Natural killer cell (primary cell): Measurements from ENCODE around the gene VMAC. TPM values are rescaled to one million over a fixed set of nuclear protein-coding genes. Genes with fewer than 3 reads are reported as not detected.

Experiments
- ATAC-seq, 3 donors: fragments of 150-1000 bp in 2 of 3; fragments of 200-7000 bp in 1 of 3; cut with Tn5 transposase; 1 replicate in 1 of 3; 2 replicates in 2 of 3; pipeline ENCODE4 v1.10.0; 2021; ENCODE audit warnings: mild to moderate bottlenecking in 2 of 3, moderate library complexity in 2 of 3
- DNase-seq, 2 donors: peaks; one replicate each; pipeline versions ENCODE4 v3.0.0 to v3.0.0-alpha.2; 2013 to 2021; ENCODE audit warnings: mixed read lengths in 1 of 2
- H3K27ac ChIP-seq: one replicate; pipeline ENCODE4 v1.5.1; 2013; ENCODE audit warnings: mild to moderate bottlenecking, low read length
- H3K27me3 ChIP-seq: one replicate; pipeline ENCODE4 v1.6.1; 2013; ENCODE audit warnings: low read length; ENCODE audit not compliant: control insufficient read depth, insufficient read depth
- H3K36me3 ChIP-seq: one replicate; pipeline ENCODE4 v1.6.1; 2013; ENCODE audit warnings: low read length; ENCODE audit not compliant: control insufficient read depth, insufficient read depth
- H3K4me1 ChIP-seq: one replicate; pipeline ENCODE4 v1.6.1; 2013; ENCODE audit warnings: low read length; ENCODE audit not compliant: control insufficient read depth, insufficient read depth
- H3K4me3 ChIP-seq: one replicate; pipeline ENCODE4 v1.5.1; 2013; ENCODE audit warnings: low read length
- H3K9me3 ChIP-seq: one replicate; pipeline ENCODE4 v1.6.1; 2013; ENCODE audit warnings: low read length; ENCODE audit not compliant: control insufficient read depth, insufficient read depth
- H3K27ac Mint-ChIP-seq, 2 donors: one replicate each; pipeline ENCODE4 v1.8.0; 2022; ENCODE audit warnings: mild to moderate bottlenecking in 2 of 2, mixed read lengths in 2 of 2, moderate library complexity in 1 of 2
- H3K27me3 Mint-ChIP-seq, 2 donors: one replicate each; pipeline ENCODE4 v1.8.0; 2022; ENCODE audit warnings: low read depth in 2 of 2, mixed read lengths in 2 of 2
- H3K36me3 Mint-ChIP-seq: one replicate; pipeline ENCODE4 v1.8.0; 2022; ENCODE audit warnings: mixed read lengths
- H3K4me1 Mint-ChIP-seq, 2 donors: one replicate each; pipeline ENCODE4 v1.8.0; 2022; ENCODE audit warnings: mixed read lengths in 2 of 2
- H3K4me3 Mint-ChIP-seq: one replicate; pipeline ENCODE4 v1.8.0; 2022; ENCODE audit warnings: mild to moderate bottlenecking, moderate library complexity, mixed read lengths
- H3K9me3 Mint-ChIP-seq, 2 donors: one replicate each; pipeline ENCODE4 v1.8.0; 2022; ENCODE audit warnings: mixed read lengths in 2 of 2
- WGBS: methylation state at CpG from one replicate; pipeline ENCODE4 v1.1.7; 2013; ENCODE audit warnings: missing lambda C conversion rate; ENCODE audit not compliant: insufficient coverage; 5-methylcytosine and 5-hydroxymethylcytosine counted together
- intact Hi-C: fragments of 100-400 bp; cut with micrococcal nuclease; formaldehyde crosslinking; loops from one replicate; pipeline ENCODE4 v1.14.2; 2022
- total RNA-seq, 4 donors: library from RNA; stranded (reverse); fragments of 120-200 nt in 1 of 4; gene quantifications; one replicate each; pipeline versions ENCODE4 v1.2.3 to v1.2.4, GENCODE V29; 2013 to 2022
- TF ChIP-seq, protein P1 (sequence below): fragments of 200-600 bp; IDR thresholded peaks from one replicate; pipeline ENCODE4 v1.8.0; 2022; ENCODE audit warnings: antibody characterized with exemption

The VMAC gene
- total RNA-seq, 3 donors from 2014 or later (not counting 1 experiment from before 2014, with no cell fraction given) = 21.1 to 26.3 (median 24.2) TPM

DNA sequence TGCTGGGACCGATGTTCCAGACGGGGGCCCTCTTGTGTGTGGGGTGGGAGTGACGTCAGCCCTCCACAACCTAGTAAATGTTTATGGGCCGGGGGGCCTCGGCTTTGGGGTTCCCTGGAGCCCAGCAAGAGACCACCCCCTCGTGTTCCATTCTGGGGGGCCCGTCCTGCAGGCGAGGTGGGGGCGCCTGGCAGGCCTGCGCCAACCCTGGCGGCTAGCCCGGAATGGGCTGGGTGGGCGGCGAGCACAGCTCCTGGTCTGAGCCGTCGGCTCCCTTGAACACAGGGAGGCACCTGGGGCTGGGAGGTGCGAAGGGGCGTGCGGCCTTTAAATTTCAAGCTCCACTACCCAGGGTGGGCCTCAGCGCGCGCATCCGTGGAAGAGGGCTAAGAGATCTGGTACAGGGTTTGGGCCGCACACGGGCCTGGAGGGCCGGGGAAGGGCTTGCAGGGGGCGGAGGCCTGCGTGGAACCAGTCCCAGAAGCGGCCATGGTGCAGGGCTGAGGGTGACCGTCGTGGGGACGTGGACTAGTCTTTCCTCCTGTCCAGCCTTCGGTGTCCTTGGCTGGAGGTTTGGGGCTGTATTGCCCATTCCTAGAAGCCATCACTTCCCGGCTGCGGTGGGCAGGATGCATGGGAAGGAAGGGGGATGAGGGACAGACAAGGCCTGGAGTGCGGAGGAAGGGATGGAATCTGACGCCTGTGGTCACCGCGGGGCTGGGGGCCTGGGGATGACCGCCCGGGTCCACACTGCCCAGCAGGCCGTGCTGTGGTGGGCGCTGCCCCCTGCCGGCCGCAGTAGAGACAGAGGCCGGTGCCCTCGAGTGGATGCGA is 12.5 kb upstream of the VMAC start:
- Mint-ChIP-seq H3K27me3 (peaks cover 0 to 3% of the 10 kb centered on the region in 2 donors), H3K4me1 (peaks cover 0 to 7% of the 10 kb centered on the region in 2 donors), H3K4me3 (no peak overlapping the region), H3K9me3 (no peaks in the 10 kb centered on the region), H3K27ac (peak overlapping the region in 1 of 2 donors; percentile 58), H3K36me3 (no peaks in the 10 kb centered on the region)
- ATAC-seq = peak; percentile 23 to 76 (median 67)
- no peaks in the 10 kb centered on the region for H3K27me3 ChIP-seq
- peaks cover 24% of the 10 kb centered on the region for H3K36me3 ChIP-seq
- WGBS = 18% methylated on average over 47 of the region's 48 CpGs
- DNase-seq = peak in 1 of 2 donors; percentile 39
- H3K9me3 ChIP-seq = no peaks in the 10 kb centered on the region
- no peak overlapping the region for H3K27ac ChIP-seq
- H3K4me3 ChIP-seq = no peak overlapping the region
- H3K4me1 ChIP-seq = no peaks in the 10 kb centered on the region
- TF ChIP-seq, protein P1, sequence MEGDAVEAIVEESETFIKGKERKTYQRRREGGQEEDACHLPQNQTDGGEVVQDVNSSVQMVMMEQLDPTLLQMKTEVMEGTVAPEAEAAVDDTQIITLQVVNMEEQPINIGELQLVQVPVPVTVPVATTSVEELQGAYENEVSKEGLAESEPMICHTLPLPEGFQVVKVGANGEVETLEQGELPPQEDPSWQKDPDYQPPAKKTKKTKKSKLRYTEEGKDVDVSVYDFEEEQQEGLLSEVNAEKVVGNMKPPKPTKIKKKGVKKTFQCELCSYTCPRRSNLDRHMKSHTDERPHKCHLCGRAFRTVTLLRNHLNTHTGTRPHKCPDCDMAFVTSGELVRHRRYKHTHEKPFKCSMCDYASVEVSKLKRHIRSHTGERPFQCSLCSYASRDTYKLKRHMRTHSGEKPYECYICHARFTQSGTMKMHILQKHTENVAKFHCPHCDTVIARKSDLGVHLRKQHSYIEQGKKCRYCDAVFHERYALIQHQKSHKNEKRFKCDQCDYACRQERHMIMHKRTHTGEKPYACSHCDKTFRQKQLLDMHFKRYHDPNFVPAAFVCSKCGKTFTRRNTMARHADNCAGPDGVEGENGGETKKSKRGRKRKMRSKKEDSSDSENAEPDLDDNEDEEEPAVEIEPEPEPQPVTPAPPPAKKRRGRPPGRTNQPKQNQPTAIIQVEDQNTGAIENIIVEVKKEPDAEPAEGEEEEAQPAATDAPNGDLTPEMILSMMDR = peak; percentile 52
- intact Hi-C loops = loop anchor here (2.0 kb wide), 1 partner anchor 87 kb away; the partner anchor contains the start of gene NRTN

DNA sequence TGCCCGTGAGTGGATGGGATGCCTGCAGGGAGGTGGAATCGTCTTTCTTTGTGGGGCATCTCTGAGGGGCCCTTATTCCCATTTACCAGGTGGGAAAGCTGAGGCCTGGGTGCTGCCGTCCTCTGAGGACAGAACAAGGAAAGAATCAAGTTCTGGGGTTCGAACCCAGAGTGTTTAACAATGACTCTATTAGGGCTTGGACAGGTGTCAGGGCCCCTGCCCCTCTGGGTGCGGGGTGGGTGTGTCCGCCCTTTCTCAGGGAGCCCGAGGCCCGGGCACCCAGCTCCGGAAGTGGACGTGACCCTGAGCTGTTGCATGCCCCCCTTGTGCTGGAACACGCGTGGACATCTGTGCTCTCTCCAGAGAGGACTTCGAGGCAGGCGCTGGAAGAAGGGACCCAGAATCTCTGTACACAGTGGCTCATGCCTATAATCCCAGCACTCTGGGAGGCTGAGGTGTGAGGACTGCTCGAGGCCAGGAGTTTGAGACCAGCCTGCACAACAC is 11.8 kb upstream of the VMAC start:
- Mint-ChIP-seq H3K27me3 (peaks cover 0 to 3% of the 10 kb centered on the region in 2 donors), H3K9me3 (no peaks in the 10 kb centered on the region), H3K4me3 (no peak overlapping the region), H3K36me3 (no peaks in the 10 kb centered on the region), H3K4me1 (peaks cover 0 to 7% of the 10 kb centered on the region in 2 donors), H3K27ac (no peak overlapping the region)
- 75% methylated on average over 15 of the region's 15 CpGs for WGBS
- Histone ChIP-seq H3K4me3 (no peak overlapping the region), H3K4me1 (no peaks in the 10 kb centered on the region), H3K27me3 (no peaks in the 10 kb centered on the region), H3K27ac (no peak overlapping the region), H3K9me3 (no peaks in the 10 kb centered on the region), H3K36me3 (peaks cover 24% of the 10 kb centered on the region)
- TF ChIP-seq, protein P1 = peak; percentile 14
- ATAC-seq (no peak), DNase-seq (peak in 1 of 2 donors; percentile 4)
- intact Hi-C loops = loop anchor here (2.0 kb wide), 1 partner anchor 88 kb away; the partner anchor contains the start of gene NRTN

DNA sequence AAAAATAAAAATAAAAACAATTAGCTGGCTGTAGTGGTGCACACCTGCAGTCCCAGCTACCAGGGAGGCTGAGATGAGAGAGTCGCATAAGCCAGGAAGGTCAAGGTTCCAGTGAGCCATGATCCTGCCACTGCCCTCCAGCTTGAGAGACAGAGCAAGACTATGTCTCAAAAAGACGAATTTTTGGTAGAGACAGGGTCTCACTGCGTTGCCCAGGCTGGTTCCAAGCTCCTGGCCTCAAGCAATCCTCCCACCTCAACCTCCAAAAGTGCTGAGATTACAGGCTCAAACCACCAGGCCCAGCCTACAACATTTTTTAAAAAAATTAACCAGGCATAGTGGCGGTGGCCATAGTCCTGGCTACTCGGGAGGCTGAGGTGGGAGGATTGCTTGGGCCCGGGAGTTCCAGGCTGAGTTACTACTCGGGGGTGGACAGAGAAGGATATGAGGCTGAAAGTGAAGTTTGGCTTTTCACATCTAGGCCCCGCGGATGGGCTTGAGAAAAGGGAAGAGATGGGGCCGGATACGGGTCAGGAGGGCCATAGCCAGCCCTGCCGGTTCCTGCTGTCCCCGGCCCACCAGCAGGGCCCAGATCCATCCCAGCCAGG is 11.3 kb upstream of the VMAC start:
- ATAC-seq = no peak
- Mint-ChIP-seq H3K9me3 (no peaks in the 10 kb centered on the region), H3K27me3 (peaks cover 0 to 3% of the 10 kb centered on the region in 2 donors), H3K4me3 (no peak overlapping the region), H3K27ac (no peak overlapping the region), H3K36me3 (no peaks in the 10 kb centered on the region), H3K4me1 (peaks cover 0 to 7% of the 10 kb centered on the region in 2 donors)
- Histone ChIP-seq H3K4me3 (no peak overlapping the region), H3K27me3 (no peaks in the 10 kb centered on the region), H3K9me3 (no peaks in the 10 kb centered on the region), H3K36me3 (peaks cover 24% of the 10 kb centered on the region), H3K4me1 (no peaks in the 10 kb centered on the region), H3K27ac (no peak overlapping the region)
- TF ChIP-seq, protein P1 = no peak
- WGBS = 82% methylated on average over 13 of the region's 13 CpGs
- intact Hi-C loops = loop anchor here (2.0 kb wide), 1 partner anchor 89 kb away; the partner anchor contains the start of gene NRTN
- DNase-seq = peak in 1 of 2 donors; percentile 2
